IMR-90 (cell line): ENCODE measurements around the gene C1R. TPM values are rescaled to one million over a fixed set of nuclear protein-coding genes. Genes with fewer than 3 reads are reported as not detected.

Source experiments
- ATAC-seq: fragments of 200-7000 bp; cut with Tn5 transposase; 2 replicates; pipeline ENCODE4 v1.9.1; 2020; ENCODE audit warnings: low read depth, mild to moderate bottlenecking, moderate library complexity
- BruUV-seq: library from RNA; stranded (reverse); fragments of 400-500 nt; replicated peaks from 2 replicates; lab custom pipeline; 2021; lab: Mats Ljungman, UMichigan
- CTCF ChIA-PET: fragments of 300-600 bp; formaldehyde crosslinking; extraction: SDS; loops from one replicate; lab custom pipeline; 2021; ENCODE audit warnings: antibody characterized with exemption; lab: Yijun Ruan, JAX
- POLR2A ChIA-PET: fragments of 300-600 bp; sonication (Branson Sonifier 250); formaldehyde crosslinking; loops from one replicate; lab custom pipeline; 2022; ENCODE audit warnings: antibody characterized with exemption; ENCODE audit not compliant: unreplicated experiment; lab: Charles Lee
- DNase-seq: peaks from one replicate; pipeline ENCODE4 v3.0.0; 2013
- H2AFZ ChIP-seq: replicated peaks from 2 replicates; pipeline ENCODE3; 2013; ENCODE audit warnings: low read length, mild to moderate bottlenecking; ENCODE audit not compliant: poor library complexity
- H2AK5ac ChIP-seq: 2 replicates; pipeline ENCODE4 v1.6.1; 2013; ENCODE audit warnings: low read depth, low read length, inconsistent platforms
- H2AK9ac ChIP-seq: replicated peaks from 2 replicates; pipeline ENCODE3; 2013; ENCODE audit warnings: mild to moderate bottlenecking, low read depth, low read length, moderate library complexity; ENCODE audit not compliant: poor library complexity
- H2BK120ac ChIP-seq: 2 replicates; pipeline ENCODE4 v1.6.1; 2013; ENCODE audit warnings: low read depth, low read length, inconsistent platforms
- H2BK15ac ChIP-seq: 3 replicates; pipeline ENCODE4 v1.6.1; 2013; ENCODE audit warnings: low read depth, low read length, inconsistent platforms
- H2BK20ac ChIP-seq: 2 replicates; pipeline ENCODE4 v1.6.1; 2013; ENCODE audit warnings: low read depth, mild to moderate bottlenecking, inconsistent platforms, low read length, moderate library complexity
- H2BK5ac ChIP-seq: 2 replicates; pipeline ENCODE4 v1.6.1; 2013; ENCODE audit warnings: mild to moderate bottlenecking, low read depth, low read length, inconsistent platforms; ENCODE audit not compliant: poor library complexity, severe bottlenecking
- H3K14ac ChIP-seq: replicated peaks from 2 replicates; pipeline ENCODE4 v1.6.1; 2013; ENCODE audit warnings: low read depth, low read length, inconsistent platforms
- H3K18ac ChIP-seq: 2 replicates; pipeline ENCODE4 v1.6.1; 2013; ENCODE audit warnings: low read depth, low read length, control low read depth
- H3K23ac ChIP-seq: 2 replicates; pipeline ENCODE4 v1.6.1; 2013; ENCODE audit warnings: low read depth, low read length, inconsistent platforms
- H3K27ac ChIP-seq: 2 replicates; pipeline ENCODE4 v1.5.1; 2013; ENCODE audit warnings: mild to moderate bottlenecking, control low read depth, low read length; ENCODE audit not compliant: insufficient read depth
- H3K27me3 ChIP-seq: 2 replicates; pipeline ENCODE4 v1.6.1; 2013; ENCODE audit warnings: low read length; ENCODE audit not compliant: control insufficient read depth, insufficient read depth
- H3K36me3 ChIP-seq: 2 replicates; pipeline ENCODE4 v1.6.1; 2013; ENCODE audit warnings: low read length, mixed read lengths; ENCODE audit not compliant: control insufficient read depth, insufficient read depth
- H3K4ac ChIP-seq: 2 replicates; pipeline ENCODE4 v1.6.1; 2013; ENCODE audit warnings: low read depth, low read length, inconsistent platforms
- H3K4me1 ChIP-seq: 2 replicates; pipeline ENCODE4 v1.6.1; 2013; ENCODE audit warnings: low read length, mixed read lengths; ENCODE audit not compliant: control insufficient read depth, insufficient read depth
- H3K4me2 ChIP-seq: 2 replicates; pipeline ENCODE4 v1.6.1; 2013; ENCODE audit warnings: low read depth, mild to moderate bottlenecking, control low read depth, low read length, moderate library complexity
- H3K4me3 ChIP-seq: 2 replicates; pipeline ENCODE4 v1.5.1; 2013; ENCODE audit warnings: low read depth, mild to moderate bottlenecking, control low read depth, low read length, moderate library complexity; ENCODE audit not compliant: insufficient read depth
- H3K56ac ChIP-seq: 2 replicates; pipeline ENCODE4 v1.6.1; 2013; ENCODE audit warnings: low read length, inconsistent platforms; ENCODE audit not compliant: insufficient read depth; ENCODE audit errors: extremely low read depth
- H3K79me1 ChIP-seq, 2 experiments: 2 replicates each; pipeline ENCODE4 v1.6.1; 2013; ENCODE audit warnings: low read length in 2 of 2, inconsistent platforms in 1 of 2, low read depth in 1 of 2
- H3K9ac ChIP-seq: 2 replicates; pipeline ENCODE4 v1.6.1; 2013; ENCODE audit warnings: low read depth, low read length, control low read depth
- H3K9me1 ChIP-seq: 2 replicates; pipeline ENCODE4 v1.6.1; 2013; ENCODE audit warnings: low read length, inconsistent platforms; ENCODE audit not compliant: insufficient read depth
- H3K9me3 ChIP-seq: 2 replicates; pipeline ENCODE4 v1.6.1; 2013; ENCODE audit warnings: low read length; ENCODE audit not compliant: control insufficient read depth, insufficient read depth
- H4K20me1 ChIP-seq: 2 replicates; pipeline ENCODE4 v1.6.1; 2013; ENCODE audit warnings: low read length, inconsistent platforms; ENCODE audit not compliant: insufficient read depth
- H4K5ac ChIP-seq: 2 replicates; pipeline ENCODE4 v1.6.1; 2013; ENCODE audit warnings: mild to moderate bottlenecking, low read depth, low read length, control low read depth
- H4K8ac ChIP-seq, 2 experiments: 2 replicates each; pipeline ENCODE4 v1.6.1; 2013; ENCODE audit warnings: low read depth in 2 of 2, low read length in 2 of 2, control low read depth in 1 of 2, inconsistent platforms in 1 of 2
- H4K91ac ChIP-seq: 2 replicates; pipeline ENCODE4 v1.6.1; 2013; ENCODE audit warnings: low read depth, low read length, inconsistent platforms; ENCODE audit not compliant: insufficient read depth
- BHLHE40 ChIP-seq: fragments of 150-350 bp; IDR thresholded peaks from 2 replicates; pipeline ENCODE4 v1.6.1; 2016; ENCODE audit warnings: mild to moderate bottlenecking, low read depth, low read length
- CEBPB ChIP-seq: IDR thresholded peaks from 2 replicates; pipeline ENCODE4 v1.6.1; 2012; ENCODE audit warnings: low read depth, low read length, improper control_type of control experiment
- CHD1 ChIP-seq: IDR thresholded peaks from 2 replicates; pipeline ENCODE4 v1.6.1; 2012; ENCODE audit warnings: low read depth, low read length, improper control_type of control experiment
- ELK1 ChIP-seq: fragments of 150-350 bp; IDR thresholded peaks from 2 replicates; pipeline ENCODE4 v1.6.1; 2016; ENCODE audit warnings: low read depth, mild to moderate bottlenecking, low read length, moderate library complexity, borderline replicate concordance
- FOS ChIP-seq: fragments of 150-350 bp; IDR thresholded peaks from 2 replicates; pipeline ENCODE4 v1.6.1; 2016; ENCODE audit warnings: low read depth, low read length
- MAFK ChIP-seq: IDR thresholded peaks from 2 replicates; pipeline ENCODE4 v1.6.1; 2012; ENCODE audit warnings: low read depth, low read length, improper control_type of control experiment
- MAZ ChIP-seq: IDR thresholded peaks from 2 replicates; pipeline ENCODE4 v1.6.1; 2012; ENCODE audit warnings: low read depth, mild to moderate bottlenecking, low read length, improper control_type of control experiment, moderate library complexity, borderline replicate concordance
- MXI1 ChIP-seq: IDR thresholded peaks from 2 replicates; pipeline ENCODE4 v1.6.1; 2012; ENCODE audit warnings: low read depth, mild to moderate bottlenecking, low read length, moderate library complexity, borderline replicate concordance
- NFE2L2 ChIP-seq: fragments of 150-350 bp; IDR thresholded peaks from 2 replicates; pipeline ENCODE4 v1.6.1; 2016; ENCODE audit warnings: low read depth, mild to moderate bottlenecking, low read length
- POLR2A ChIP-seq: IDR thresholded peaks from 2 replicates; pipeline ENCODE4 v1.6.1; 2012; ENCODE audit warnings: mild to moderate bottlenecking, low read depth, low read length
- RAD21 ChIP-seq: IDR thresholded peaks from 2 replicates; pipeline ENCODE4 v1.6.1; 2012; ENCODE audit warnings: low read length, improper control_type of control experiment
- RCOR1 ChIP-seq: IDR thresholded peaks from 2 replicates; pipeline ENCODE4 v1.6.1; 2012; ENCODE audit warnings: mild to moderate bottlenecking, low read length, improper control_type of control experiment; ENCODE audit not compliant: insufficient replicate concordance
- RFX5 ChIP-seq: IDR thresholded peaks from 2 replicates; pipeline ENCODE4 v1.8.0; 2012; ENCODE audit warnings: low read depth, mild to moderate bottlenecking, low read length, moderate library complexity
- SMC3 ChIP-seq: fragments of 150-350 bp; IDR thresholded peaks from 2 replicates; pipeline ENCODE4 v1.6.1; 2016; ENCODE audit warnings: low read depth, mild to moderate bottlenecking, antibody characterized with exemption, low read length, moderate library complexity
- WGBS, 2 experiments: methylation state at CpG; one replicate each; pipeline versions ENCODE4 v1.1.5 to v1.1.7; 2013; ENCODE audit warnings: missing lambda C conversion rate in 2 of 2; ENCODE audit not compliant: insufficient read length in 1 of 2; ENCODE audit errors: extremely low coverage in 2 of 2; 5-methylcytosine and 5-hydroxymethylcytosine counted together
- dilution Hi-C: fragments of 300-500 bp; cut with HindIII; formaldehyde crosslinking; loops from one replicate; pipeline ENCODE4 v1.14.3; 2018; ENCODE audit warnings: low sequenced_read_pairs; ENCODE audit not compliant: unreplicated experiment
- in situ Hi-C: fragments of 300-500 bp; cut with MboI; formaldehyde crosslinking; loops from 3 replicates; pipeline ENCODE4 v1.14.3; 2019; ENCODE audit warnings: low sequenced_read_pairs, inconsistent platforms, mixed read lengths
- intact Hi-C: fragments of 100-400 bp; cut with micrococcal nuclease; formaldehyde crosslinking; loops from 2 replicates; pipeline ENCODE4 v1.10.0; 2022
- polyA plus RNA-seq, 3 experiments: library from polyadenylated mRNA; depleted of rRNA; stranded (reverse); fragments of >200 nt; gene quantifications; 2 replicates each; pipeline ENCODE4 v1.2.3, GENCODE V29; 2012; ENCODE audit warnings: low replicate concordance in 1 of 3
- total RNA-seq: library from RNA; depleted of rRNA; stranded (reverse); fragments of >200 nt; gene quantifications from 2 replicates; pipeline ENCODE4 v1.2.3, GENCODE V29; 2012
- TF ChIP-seq, protein P1 (sequence below): conservative IDR thresholded peaks from 2 replicates; pipeline ENCODE4 v1.5.1; 2012; ENCODE audit warnings: mild to moderate bottlenecking, low read depth, low read length, improper control_type of control experiment
- TF ChIP-seq, protein P2 (sequence below): fragments of 150-350 bp; IDR thresholded peaks from 2 replicates; pipeline ENCODE4 v1.6.1; 2017; ENCODE audit warnings: mild to moderate bottlenecking, antibody characterized with exemption, low read length, low read depth

The C1R gene
- total and polyA plus RNA-seq, 2 of the 4 experiments (the other 2 are of a cell fraction) = 38.4 to 165 TPM

DNA sequence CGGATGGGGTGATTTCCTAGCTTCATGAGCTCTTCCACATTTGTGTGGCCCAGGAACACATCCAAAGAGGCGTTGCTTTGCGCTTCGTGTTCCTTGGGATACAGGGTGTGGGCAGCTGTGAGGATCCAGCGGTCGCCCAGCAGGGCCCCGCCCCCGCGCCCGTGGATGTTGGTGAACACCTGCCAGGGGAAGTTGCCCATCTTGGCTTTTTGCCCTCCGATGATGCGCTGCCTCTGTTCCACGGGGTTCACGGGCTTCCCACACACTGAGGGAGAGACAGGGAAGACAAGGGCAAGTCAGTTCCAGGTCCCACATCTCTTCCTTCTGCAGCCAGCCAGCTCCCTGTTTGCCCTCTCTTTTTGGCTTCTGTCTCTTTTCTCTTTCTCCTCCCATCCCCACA, 11.2 kb downstream of the C1R start:
- ATAC-seq (no peak), DNase-seq (no peak)
- no peak overlapping the region for H2BK5ac ChIP-seq
- H3K4me1 ChIP-seq = peaks cover 14% of the 10 kb centered on the region
- H3K4ac ChIP-seq = no peak overlapping the region
- H4K8ac ChIP-seq = no peak overlapping the region
- no peaks in the 10 kb centered on the region for H3K9me3 ChIP-seq
- H3K9me1 ChIP-seq = peaks cover 24% of the 10 kb centered on the region
- no peak overlapping the region for H2BK20ac ChIP-seq
- ChIA-PET POLR2A (no interaction called here), CTCF (no interaction called here)
- no peak overlapping the region for H3K4me3 ChIP-seq
- H3K56ac ChIP-seq = no peak overlapping the region
- WGBS, 2 experiments = 91% methylated on average over 8 of the region's 14 CpGs; no CpG with 5 or more reads in 1 of the 2 experiments
- no peak overlapping the region for H3K9ac ChIP-seq
- H3K27ac ChIP-seq = peak overlapping the region; percentile 56; the same call in 1 of the 2 replicates
- dilution Hi-C loops = no loop called here
- peaks cover 45% of the 10 kb centered on the region for H3K36me3 ChIP-seq
- no peak overlapping the region for H3K23ac ChIP-seq
- no peak overlapping the region for H3K4me2 ChIP-seq
- H3K18ac ChIP-seq = no peak overlapping the region; the same call in 1 of the 2 replicates
- H3K79me1 ChIP-seq = peaks cover 0 to 5% of the 10 kb centered on the region in 2 experiments; a peak in 1 of 4 replicates
- no peak overlapping the region for H2AK9ac ChIP-seq
- intact Hi-C loops = no loop called here
- peak overlapping the region; percentile 65 for H2AK5ac ChIP-seq
- TF ChIP-seq MAZ (no peak), RFX5 (no peak), MXI1 (no peak), RAD21 (no peak), CEBPB (no peak), BHLHE40 (no peak), ELK1 (no peak), NFE2L2 (no peak), POLR2A (no peak), CHD1 (no peak), MAFK (no peak), FOS (no peak), SMC3 (no peak), RCOR1 (no peak)
- TF ChIP-seq, protein P1, sequence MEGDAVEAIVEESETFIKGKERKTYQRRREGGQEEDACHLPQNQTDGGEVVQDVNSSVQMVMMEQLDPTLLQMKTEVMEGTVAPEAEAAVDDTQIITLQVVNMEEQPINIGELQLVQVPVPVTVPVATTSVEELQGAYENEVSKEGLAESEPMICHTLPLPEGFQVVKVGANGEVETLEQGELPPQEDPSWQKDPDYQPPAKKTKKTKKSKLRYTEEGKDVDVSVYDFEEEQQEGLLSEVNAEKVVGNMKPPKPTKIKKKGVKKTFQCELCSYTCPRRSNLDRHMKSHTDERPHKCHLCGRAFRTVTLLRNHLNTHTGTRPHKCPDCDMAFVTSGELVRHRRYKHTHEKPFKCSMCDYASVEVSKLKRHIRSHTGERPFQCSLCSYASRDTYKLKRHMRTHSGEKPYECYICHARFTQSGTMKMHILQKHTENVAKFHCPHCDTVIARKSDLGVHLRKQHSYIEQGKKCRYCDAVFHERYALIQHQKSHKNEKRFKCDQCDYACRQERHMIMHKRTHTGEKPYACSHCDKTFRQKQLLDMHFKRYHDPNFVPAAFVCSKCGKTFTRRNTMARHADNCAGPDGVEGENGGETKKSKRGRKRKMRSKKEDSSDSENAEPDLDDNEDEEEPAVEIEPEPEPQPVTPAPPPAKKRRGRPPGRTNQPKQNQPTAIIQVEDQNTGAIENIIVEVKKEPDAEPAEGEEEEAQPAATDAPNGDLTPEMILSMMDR = no peak
- TF ChIP-seq, protein P2, sequence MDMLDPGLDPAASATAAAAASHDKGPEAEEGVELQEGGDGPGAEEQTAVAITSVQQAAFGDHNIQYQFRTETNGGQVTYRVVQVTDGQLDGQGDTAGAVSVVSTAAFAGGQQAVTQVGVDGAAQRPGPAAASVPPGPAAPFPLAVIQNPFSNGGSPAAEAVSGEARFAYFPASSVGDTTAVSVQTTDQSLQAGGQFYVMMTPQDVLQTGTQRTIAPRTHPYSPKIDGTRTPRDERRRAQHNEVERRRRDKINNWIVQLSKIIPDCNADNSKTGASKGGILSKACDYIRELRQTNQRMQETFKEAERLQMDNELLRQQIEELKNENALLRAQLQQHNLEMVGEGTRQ = no peak
- H4K5ac ChIP-seq = no peak overlapping the region
- 0 out of 3 replicates have a peak overlapping the region, but pooled peaks have one; percentile 41 for H2BK15ac ChIP-seq
- BruUV-seq = no TSS peak
- H3K27me3 ChIP-seq = no peaks in the 10 kb centered on the region
- H2AFZ ChIP-seq = no peak overlapping the region
- peaks cover 4% of the 10 kb centered on the region; the same call in 1 of the 2 replicates for H4K20me1 ChIP-seq
- no peak overlapping the region for H2BK120ac ChIP-seq
- H3K14ac ChIP-seq = no peak overlapping the region
- no peak overlapping the region for H4K91ac ChIP-seq
- in situ Hi-C loops = no loop called here
